GM19324 (cell line): ENCODE data around the gene SOWAHC.

Source experiments
- ATAC-seq: cut with Tn5 transposase; IDR thresholded peaks from one replicate; pipeline ENCODE4 v1.9.1; 2021; ENCODE audit warnings: mild to moderate bottlenecking, moderate library complexity; ENCODE audit not compliant: unreplicated experiment, low FRiP score

SOWAHC gene

GRCh38 chr2:109644571-109645275, 30.6 kb downstream of the SOWAHC start:
- no peak for ATAC-seq

GRCh38 chr2:109645412-109646184, 31.4 kb downstream of the SOWAHC start:
- no peak for ATAC-seq

GRCh38 chr2:109646961-109647360, 32.8 kb downstream of the SOWAHC start:
- ATAC-seq = no peak

GRCh38 chr2:109647636-109648035, 33.5 kb downstream of the SOWAHC start:
- ATAC-seq = no peak

- ATAC-seq = no peak
Measured at GRCh38 chr2:109648041-109648527, 33.9 kb downstream of the SOWAHC start.

GRCh38 chr2:109649736-109650695, 35.9 kb downstream of the SOWAHC start:
- no peak for ATAC-seq

GRCh38 chr2:109654326-109655050, 40.3 kb downstream of the SOWAHC start:
- ATAC-seq = no peak

GRCh38 chr2:109655287-109655686, 41.1 kb downstream of the SOWAHC start:
- no peak for ATAC-seq

- ATAC-seq = no peak
Measured at GRCh38 chr2:109659396-109660045, 45.4 kb downstream of the SOWAHC start.

- ATAC-seq = no peak
Measured at GRCh38 chr2:109660046-109660860, 46.1 kb downstream of the SOWAHC start.

GRCh38 chr2:109662889-109663288, 48.7 kb downstream of the SOWAHC start:
- no peak for ATAC-seq

- no peak for ATAC-seq
Measured at GRCh38 chr2:109663721-109664120, 49.6 kb downstream of the SOWAHC start.

- no peak for ATAC-seq
Measured at GRCh38 chr2:109666466-109666865, 52.3 kb downstream of the SOWAHC start.
